ENCODE results near the gene TNFRSF9.

- TF ChIP-seq POLR2AphosphoS5 (IDR thresholded peaks at IDR 0.05; ENCODE audit: low read depth, low read length) (no peak), POLR2A (IDR thresholded peaks at IDR 0.05; ENCODE audit: low read depth, low read length) (no peak)
Measured at GRCh38 chr1:7868070-7868780, 72.4 kb downstream of the TNFRSF9 start.
